Measurements from ENCODE around the gene RBX1. TPM values are rescaled to one million over a fixed set of nuclear protein-coding genes. Genes with fewer than 3 reads are reported as not detected.
"Not testable (repeated sequence)": the region's sequence is repeated elsewhere in the genome, so short reads cannot be mapped to it uniquely, and the experiment has no call there.

RBX1 gene
- total RNA-seq, 2 donors from 2014 or later: 64.1 to 64.6 TPM

DNA sequence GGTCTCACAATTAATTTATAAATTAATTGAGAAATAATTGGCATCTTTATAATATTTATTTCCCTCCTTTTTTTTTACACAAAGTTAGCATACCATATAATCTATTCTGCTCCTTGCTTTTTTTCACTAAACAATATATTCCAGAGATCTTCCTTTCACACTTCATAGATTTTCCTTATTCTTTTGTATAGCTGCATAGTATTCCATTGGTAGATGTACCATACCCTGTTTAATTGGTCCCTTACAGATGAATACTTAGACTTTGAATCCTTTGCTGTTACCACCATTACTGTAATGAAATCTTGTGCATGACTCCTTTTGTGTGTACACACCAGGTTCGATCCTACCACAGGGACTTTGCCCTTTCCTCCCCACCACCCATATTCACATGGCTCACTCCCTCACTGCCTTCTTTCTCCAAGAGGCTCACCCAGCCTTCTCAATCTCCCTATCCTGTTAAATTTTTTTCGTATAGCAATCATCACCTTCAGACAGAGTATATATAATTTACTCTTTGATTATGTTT is 48.9 kb downstream of the RBX1 start:
- no peaks in the 10 kb centered on the region for H3K36me3 Mint-ChIP-seq (ENCODE audit: low read depth)
- no peak overlapping the region for H3K27ac Mint-ChIP-seq
- no peak overlapping the region for H3K4me3 Mint-ChIP-seq
- Histone ChIP-seq H3K36me3 (ENCODE audit: control insufficient read depth, insufficient read depth, low read length) (no peaks in the 10 kb centered on the region), H3K27me3 (ENCODE audit: control insufficient read depth, insufficient read depth, low read length, poor library complexity, severe bottlenecking) (no peaks in the 10 kb centered on the region), H3K9me3 (ENCODE audit: control insufficient read depth, low read length) (no peaks in the 10 kb centered on the region), H3K27ac (ENCODE audit: low read depth, low read length) (no peak overlapping the region), H3K4me1 (ENCODE audit: control insufficient read depth, insufficient read depth, low read length) (no peaks in the 10 kb centered on the region), H3K9ac (ENCODE audit: extremely low read depth, low read length, poor library complexity, severe bottlenecking) (no peak overlapping the region), H3K4me3 (ENCODE audit: low read length) (no peak overlapping the region)
- no peak for DNase-seq
- 100% methylated on average over 1 of the region's 2 CpGs for WGBS, 2 experiments (ENCODE audit: insufficient coverage in 1 of 2, insufficient read length in 1 of 2)
- TF ChIP-seq, protein P1, sequence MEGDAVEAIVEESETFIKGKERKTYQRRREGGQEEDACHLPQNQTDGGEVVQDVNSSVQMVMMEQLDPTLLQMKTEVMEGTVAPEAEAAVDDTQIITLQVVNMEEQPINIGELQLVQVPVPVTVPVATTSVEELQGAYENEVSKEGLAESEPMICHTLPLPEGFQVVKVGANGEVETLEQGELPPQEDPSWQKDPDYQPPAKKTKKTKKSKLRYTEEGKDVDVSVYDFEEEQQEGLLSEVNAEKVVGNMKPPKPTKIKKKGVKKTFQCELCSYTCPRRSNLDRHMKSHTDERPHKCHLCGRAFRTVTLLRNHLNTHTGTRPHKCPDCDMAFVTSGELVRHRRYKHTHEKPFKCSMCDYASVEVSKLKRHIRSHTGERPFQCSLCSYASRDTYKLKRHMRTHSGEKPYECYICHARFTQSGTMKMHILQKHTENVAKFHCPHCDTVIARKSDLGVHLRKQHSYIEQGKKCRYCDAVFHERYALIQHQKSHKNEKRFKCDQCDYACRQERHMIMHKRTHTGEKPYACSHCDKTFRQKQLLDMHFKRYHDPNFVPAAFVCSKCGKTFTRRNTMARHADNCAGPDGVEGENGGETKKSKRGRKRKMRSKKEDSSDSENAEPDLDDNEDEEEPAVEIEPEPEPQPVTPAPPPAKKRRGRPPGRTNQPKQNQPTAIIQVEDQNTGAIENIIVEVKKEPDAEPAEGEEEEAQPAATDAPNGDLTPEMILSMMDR (conservative IDR thresholded peaks at IDR 0.05): no peak
- H3K4me1 Mint-ChIP-seq: peaks cover 4% of the 10 kb centered on the region
- no peaks in the 10 kb centered on the region for H3K9me3 Mint-ChIP-seq
- H3K27me3 Mint-ChIP-seq (ENCODE audit: insufficient read depth): no peaks in the 10 kb centered on the region

DNA sequence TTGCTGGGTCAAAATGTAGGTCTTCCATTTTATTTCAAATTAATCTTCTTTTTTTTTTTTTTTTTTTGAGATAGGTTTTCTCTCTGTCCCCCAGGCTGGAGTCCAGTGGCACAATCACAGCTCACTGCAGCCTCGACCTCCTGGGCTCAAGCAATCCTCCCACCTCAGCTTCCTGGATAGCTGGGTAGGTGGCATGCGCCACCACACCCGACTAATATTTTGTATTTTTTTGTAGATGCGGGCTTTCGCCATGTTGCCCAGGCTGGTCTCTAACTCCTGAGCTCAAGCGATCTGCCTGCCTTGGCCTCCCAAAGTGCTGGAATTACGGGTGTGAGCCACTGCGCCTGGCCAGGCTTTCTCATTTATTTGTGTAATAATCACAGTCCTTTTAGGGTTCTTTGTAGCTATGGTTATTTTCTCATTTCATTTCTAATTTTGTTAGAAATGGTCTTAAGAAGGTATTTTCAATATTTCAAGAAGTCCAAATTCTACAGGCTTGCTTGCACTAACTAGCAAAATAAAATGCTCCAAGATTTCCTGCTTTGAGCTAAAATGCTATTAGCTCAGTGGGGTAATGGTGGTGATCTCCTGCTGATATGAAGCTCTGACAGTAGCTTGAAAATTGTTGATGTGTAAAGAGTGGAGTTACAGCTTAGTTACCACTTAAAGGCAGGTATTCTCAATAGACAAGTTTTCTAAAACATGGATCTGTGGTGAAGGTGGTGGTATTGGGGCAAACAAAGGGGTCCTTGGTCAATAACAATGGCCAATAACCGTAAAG is 50.0 kb downstream of the RBX1 start:
- Mint-ChIP-seq H3K4me3 (no peak overlapping the region), H3K4me1 (peaks cover 4% of the 10 kb centered on the region), H3K27me3 (ENCODE audit: insufficient read depth) (no peaks in the 10 kb centered on the region), H3K27ac (no peak overlapping the region), H3K9me3 (no peaks in the 10 kb centered on the region), H3K36me3 (ENCODE audit: low read depth) (no peaks in the 10 kb centered on the region)
- Histone ChIP-seq H3K4me3 (ENCODE audit: low read length) (no peak overlapping the region), H3K27ac (ENCODE audit: low read depth, low read length) (no peak overlapping the region), H3K9ac (ENCODE audit: extremely low read depth, low read length, poor library complexity, severe bottlenecking) (no peak overlapping the region), H3K27me3 (ENCODE audit: control insufficient read depth, insufficient read depth, low read length, poor library complexity, severe bottlenecking) (no peaks in the 10 kb centered on the region), H3K36me3 (ENCODE audit: control insufficient read depth, insufficient read depth, low read length) (no peaks in the 10 kb centered on the region), H3K9me3 (ENCODE audit: control insufficient read depth, low read length) (no peaks in the 10 kb centered on the region), H3K4me1 (ENCODE audit: control insufficient read depth, insufficient read depth, low read length) (no peaks in the 10 kb centered on the region)
- TF ChIP-seq, protein P1 (conservative IDR thresholded peaks at IDR 0.05): no peak
- no peak for DNase-seq
- WGBS, 2 experiments (ENCODE audit: insufficient coverage in 1 of 2, insufficient read length in 1 of 2): 91 to 92% methylated on average over 7 to 9 of the region's 9 CpGs

DNA sequence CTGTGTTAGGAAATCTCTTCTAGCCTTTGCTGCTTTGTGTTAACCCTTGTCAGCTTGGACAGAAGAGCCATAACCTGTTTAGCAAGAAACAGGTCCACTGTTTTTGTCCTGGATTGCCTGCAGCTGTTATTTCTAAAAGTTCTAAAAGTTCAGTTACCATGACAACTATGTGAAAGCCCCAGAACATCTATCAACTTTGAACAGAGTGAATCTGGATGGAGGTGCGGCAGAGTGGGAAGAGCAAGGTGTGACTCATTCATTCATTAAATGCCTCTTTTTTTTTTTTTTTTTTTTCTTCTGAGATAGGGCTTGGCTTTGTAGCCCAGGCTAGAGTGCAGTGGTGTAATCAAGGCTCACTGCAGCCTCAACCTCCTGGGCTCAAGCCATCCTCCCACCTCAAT is 50.5 kb downstream of the RBX1 start:
- TF ChIP-seq, protein P1 (conservative IDR thresholded peaks at IDR 0.05): no peak
- H3K4me1 ChIP-seq (ENCODE audit: control insufficient read depth, insufficient read depth, low read length): no peaks in the 10 kb centered on the region
- no peak overlapping the region for H3K9ac ChIP-seq (ENCODE audit: extremely low read depth, low read length, poor library complexity, severe bottlenecking)
- H3K9me3 ChIP-seq (ENCODE audit: control insufficient read depth, low read length): no peaks in the 10 kb centered on the region
- Mint-ChIP-seq H3K27ac (no peak overlapping the region), H3K4me1 (peaks cover 4% of the 10 kb centered on the region), H3K27me3 (ENCODE audit: insufficient read depth) (no peaks in the 10 kb centered on the region), H3K9me3 (no peaks in the 10 kb centered on the region), H3K36me3 (ENCODE audit: low read depth) (no peaks in the 10 kb centered on the region), H3K4me3 (no peak overlapping the region)
- H3K36me3 ChIP-seq (ENCODE audit: control insufficient read depth, insufficient read depth, low read length): no peaks in the 10 kb centered on the region
- H3K27me3 ChIP-seq (ENCODE audit: control insufficient read depth, insufficient read depth, low read length, poor library complexity, severe bottlenecking): no peaks in the 10 kb centered on the region
- no peak overlapping the region for H3K27ac ChIP-seq (ENCODE audit: low read depth, low read length)
- WGBS, 2 experiments (ENCODE audit: insufficient coverage in 1 of 2, insufficient read length in 1 of 2): 100% methylated on average over 1 of the region's 1 CpG; no CpG with 5 or more reads in 1 of the 2 experiments
- no peak for DNase-seq
- H3K4me3 ChIP-seq (ENCODE audit: low read length): no peak overlapping the region

DNA sequence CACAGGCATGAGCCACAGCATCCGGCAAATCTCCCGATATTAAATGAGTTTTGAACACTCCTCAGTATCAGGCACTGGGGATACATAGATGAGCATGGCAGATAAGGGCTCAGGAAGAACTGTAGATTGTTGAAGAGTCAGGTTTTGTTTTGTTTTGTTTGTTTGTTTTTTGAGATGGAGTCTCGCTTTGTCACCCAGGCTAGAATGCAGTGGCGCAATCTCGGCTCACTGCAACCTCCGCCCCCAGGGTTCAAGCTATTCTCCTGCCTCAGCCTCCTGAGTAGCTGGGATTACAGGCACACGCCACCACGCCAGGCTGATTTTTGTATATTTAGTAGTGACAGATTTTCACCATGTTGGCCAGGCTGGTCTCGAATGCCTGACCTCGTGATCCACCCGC is 51.2 kb downstream of the RBX1 start:
- not testable (repeated sequence) for DNase-seq; H3K9ac ChIP-seq (ENCODE audit: extremely low read depth, low read length, poor library complexity, severe bottlenecking); H3K36me3 Mint-ChIP-seq (ENCODE audit: low read depth); H3K4me1 Mint-ChIP-seq; H3K4me1 ChIP-seq (ENCODE audit: control insufficient read depth, insufficient read depth, low read length); H3K36me3 ChIP-seq (ENCODE audit: control insufficient read depth, insufficient read depth, low read length); H3K9me3 ChIP-seq (ENCODE audit: control insufficient read depth, low read length); H3K27ac ChIP-seq (ENCODE audit: low read depth, low read length); H3K4me3 Mint-ChIP-seq; H3K9me3 Mint-ChIP-seq; H3K27me3 Mint-ChIP-seq (ENCODE audit: insufficient read depth); H3K4me3 ChIP-seq (ENCODE audit: low read length); H3K27ac Mint-ChIP-seq; H3K27me3 ChIP-seq (ENCODE audit: control insufficient read depth, insufficient read depth, low read length, poor library complexity, severe bottlenecking)
- 97 to 100% methylated on average over 10 to 11 of the region's 11 CpGs for WGBS, 2 experiments (ENCODE audit: insufficient coverage in 1 of 2, insufficient read length in 1 of 2)
